Muscle of leg (tissue), 11 donors: ENCODE results near the gene GPC3. TPM values are rescaled to one million over a fixed set of nuclear protein-coding genes. Genes with fewer than 3 reads are reported as not detected.
A peak's percentile ranks its signal among the peaks of the same experiment; 100 is the strongest.

Experiments used
- DNase-seq: peaks from one replicate; pipeline ENCODE4 v3.0.0; 2013
- H3K27ac ChIP-seq: one replicate; pipeline ENCODE4 v1.5.1; 2013; ENCODE audit warnings: mild to moderate bottlenecking, low read length, control low read depth
- H3K27me3 ChIP-seq: one replicate; pipeline ENCODE4 v1.6.1; 2013; ENCODE audit warnings: low read length; ENCODE audit not compliant: control insufficient read depth, insufficient read depth
- H3K36me3 ChIP-seq: one replicate; pipeline ENCODE4 v1.6.1; 2013; ENCODE audit warnings: low read length; ENCODE audit not compliant: control insufficient read depth, insufficient read depth
- H3K4me1 ChIP-seq: one replicate; pipeline ENCODE4 v1.6.1; 2013; ENCODE audit warnings: low read length; ENCODE audit not compliant: control insufficient read depth, insufficient read depth
- H3K4me3 ChIP-seq: one replicate; pipeline ENCODE4 v1.5.1; 2013; ENCODE audit warnings: low read length, control low read depth
- H3K9me3 ChIP-seq: replicated peaks from 2 replicates; pipeline ENCODE4 v1.6.1; 2013; ENCODE audit warnings: low read depth, low read length; ENCODE audit not compliant: control insufficient read depth
- WGBS: methylation state at CpG from one replicate; pipeline ENCODE4 v1.1.5; 2013; ENCODE audit warnings: missing lambda C conversion rate; ENCODE audit not compliant: insufficient coverage; 5-methylcytosine and 5-hydroxymethylcytosine counted together
- polyA plus RNA-seq, 8 donors: library from polyadenylated mRNA; unstranded; fragments of 120-200 nt; gene quantifications; one replicate each; pipeline versions ENCODE4 v1.2.1 to v1.2.3, GENCODE V29; 2013; ENCODE audit warnings: inconsistent platforms in 1 of 8, low replicate concordance in 1 of 8; ENCODE audit not compliant: insufficient read length in 8 of 8, insufficient read depth in 1 of 8
- total RNA-seq: library from RNA; stranded (reverse); fragments of 120-200 nt; gene quantifications from one replicate; pipeline ENCODE4 v1.2.4, GENCODE V29; 2013

The GPC3 gene
- total and polyA plus RNA-seq, 9 donors: 271 to 581 (median 367) TPM

DNA sequence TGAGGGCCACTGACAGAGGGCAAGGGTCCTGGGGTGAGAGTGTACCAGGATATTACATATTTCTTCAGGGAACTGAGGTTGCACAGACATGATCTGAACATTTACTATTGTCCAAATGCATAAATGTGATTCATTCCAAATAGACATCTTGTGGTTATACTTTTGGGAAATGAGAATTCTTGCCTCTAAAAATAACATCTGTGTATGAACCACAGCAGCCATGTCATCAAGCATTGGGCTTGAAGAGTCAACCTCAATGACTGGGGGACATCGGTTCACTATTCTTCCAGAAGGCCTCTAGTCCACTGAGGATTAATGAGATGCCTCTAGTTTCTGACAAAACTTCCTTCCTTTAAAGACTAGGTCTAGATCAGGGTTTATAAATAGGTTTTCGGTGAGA lies 377.0 kb downstream of the GPC3 start:
- no CpG with 5 or more reads among the region's 2 CpGs for WGBS
- peaks cover 9% of the 10 kb centered on the region for H3K4me1 ChIP-seq
- H3K9me3 ChIP-seq: no peaks in the 10 kb centered on the region
- no peaks in the 10 kb centered on the region for H3K36me3 ChIP-seq
- peak; percentile 44 for DNase-seq
- H3K27ac ChIP-seq: no peak overlapping the region
- H3K27me3 ChIP-seq: peaks cover 11% of the 10 kb centered on the region
- no peak overlapping the region for H3K4me3 ChIP-seq

- Histone ChIP-seq H3K9me3 (no peaks in the 10 kb centered on the region), H3K4me3 (no peak overlapping the region), H3K27ac (peak overlapping the region; percentile 45), H3K27me3 (peaks cover 14% of the 10 kb centered on the region), H3K36me3 (no peaks in the 10 kb centered on the region), H3K4me1 (peaks cover 9% of the 10 kb centered on the region)
- 60% methylated on average over 2 of the region's 5 CpGs for WGBS
- DNase-seq: no peak
Observed at GRCh38 chrX:133607419-133608348, 377.7 kb downstream of the GPC3 start.

- WGBS: 60% methylated on average over 1 of the region's 1 CpG
- peaks cover 14% of the 10 kb centered on the region for H3K27me3 ChIP-seq
- DNase-seq: no peak
- H3K36me3 ChIP-seq: no peaks in the 10 kb centered on the region
- H3K4me1 ChIP-seq: peaks cover 9% of the 10 kb centered on the region
- no peak overlapping the region for H3K27ac ChIP-seq
- H3K9me3 ChIP-seq: no peaks in the 10 kb centered on the region
- no peak overlapping the region for H3K4me3 ChIP-seq
Observed at GRCh38 chrX:133606990-133607389, 378.4 kb downstream of the GPC3 start.

DNA sequence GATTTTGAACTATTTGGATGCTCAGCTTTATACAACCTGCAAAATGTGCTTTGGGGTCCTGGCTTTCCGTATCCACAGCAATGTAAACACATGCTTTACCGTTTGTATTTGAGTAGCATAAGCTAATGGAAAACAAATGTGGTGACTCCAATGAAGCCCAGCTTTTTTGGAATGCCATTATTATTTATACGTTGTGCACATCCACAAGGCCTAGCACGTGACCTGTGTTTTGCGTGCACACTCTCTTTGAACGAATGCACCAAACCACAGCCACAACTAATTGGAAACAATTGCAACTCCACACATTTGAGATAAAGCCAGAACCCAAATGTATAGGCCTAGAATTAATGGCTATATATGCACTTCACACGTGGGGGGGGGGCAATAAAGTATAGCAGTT lies 380.6 kb downstream of the GPC3 start:
- peak; percentile 55 for DNase-seq
- WGBS: 20% methylated on average over 1 of the region's 7 CpGs

GRCh38 chrX:133602881-133603280 lies 382.5 kb downstream of the GPC3 start:
- H3K27me3 ChIP-seq: peaks cover 11% of the 10 kb centered on the region
- 87% methylated on average over 1 of the region's 4 CpGs for WGBS
- no peak overlapping the region for H3K4me3 ChIP-seq
- H3K9me3 ChIP-seq: no peaks in the 10 kb centered on the region
- DNase-seq: no peak
- peaks cover 4% of the 10 kb centered on the region for H3K4me1 ChIP-seq
- no peaks in the 10 kb centered on the region for H3K36me3 ChIP-seq
- H3K27ac ChIP-seq: no peak overlapping the region

More for the DNA sequence above, 380.6 kb downstream of the GPC3 start:
- Histone ChIP-seq H3K4me1 (peaks cover 9% of the 10 kb centered on the region), H3K27ac (no peak overlapping the region), H3K9me3 (no peaks in the 10 kb centered on the region), H3K36me3 (no peaks in the 10 kb centered on the region), H3K4me3 (no peak overlapping the region), H3K27me3 (peaks cover 14% of the 10 kb centered on the region)

- DNase-seq: no peak
- WGBS: no CpG with 5 or more reads among the region's 4 CpGs
- Histone ChIP-seq H3K27ac (no peak overlapping the region), H3K4me1 (no peaks in the 10 kb centered on the region), H3K9me3 (no peaks in the 10 kb centered on the region), H3K36me3 (no peaks in the 10 kb centered on the region), H3K27me3 (peaks cover 5% of the 10 kb centered on the region), H3K4me3 (no peak overlapping the region)
Observed at GRCh38 chrX:133601116-133601515, 384.3 kb downstream of the GPC3 start.

- no peak overlapping the region for H3K4me3 ChIP-seq
- H3K27ac ChIP-seq: no peak overlapping the region
- no peak for DNase-seq
- H3K27me3 ChIP-seq: peaks cover 6% of the 10 kb centered on the region
- no CpG with 5 or more reads among the region's 1 CpG for WGBS
- H3K4me1 ChIP-seq: no peaks in the 10 kb centered on the region
- no peaks in the 10 kb centered on the region for H3K36me3 ChIP-seq
- H3K9me3 ChIP-seq: no peaks in the 10 kb centered on the region
Observed at GRCh38 chrX:133600536-133600935, 384.9 kb downstream of the GPC3 start.

DNA sequence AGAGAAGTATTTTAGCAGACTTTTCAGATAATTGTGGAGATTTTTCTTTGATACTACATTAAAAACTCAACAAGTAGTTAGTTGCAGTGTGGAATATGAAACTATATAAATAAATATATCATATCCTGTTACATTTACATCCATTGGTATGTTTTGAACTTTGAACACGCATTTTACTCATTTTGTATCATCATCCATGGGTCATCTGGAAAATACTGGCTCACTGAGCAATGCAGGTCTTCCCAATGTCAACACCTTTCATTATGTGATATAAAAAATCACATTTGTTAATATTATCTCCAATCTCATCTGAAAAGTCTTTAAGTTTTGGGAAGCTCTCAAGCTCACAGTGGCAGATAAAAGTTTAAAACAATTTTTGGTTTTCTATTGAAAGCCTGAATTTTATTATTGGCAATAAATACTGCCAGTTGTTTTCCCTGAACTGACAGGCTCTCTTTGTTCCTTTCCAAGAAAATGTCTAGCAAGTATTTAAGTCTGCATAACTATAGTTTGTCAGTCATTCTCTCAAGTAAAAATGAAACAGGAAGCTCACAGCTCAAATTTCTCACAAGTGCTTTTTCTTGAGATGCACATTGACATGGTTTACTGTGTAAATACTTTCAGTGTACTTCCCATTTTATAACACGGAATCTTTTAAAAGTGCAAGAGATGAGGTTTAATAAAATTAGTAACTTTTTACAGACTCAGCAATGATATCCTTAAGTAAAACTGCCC lies 386.6 kb downstream of the GPC3 start:
- H3K4me1 ChIP-seq: no peaks in the 10 kb centered on the region
- peaks cover 8% of the 10 kb centered on the region for H3K27me3 ChIP-seq
- H3K36me3 ChIP-seq: no peaks in the 10 kb centered on the region
- WGBS: no CpG with 5 or more reads among the region's 2 CpGs
- H3K4me3 ChIP-seq: no peak overlapping the region
- H3K9me3 ChIP-seq: no peaks in the 10 kb centered on the region
- no peak overlapping the region for H3K27ac ChIP-seq
- DNase-seq: peak; percentile 43

DNA sequence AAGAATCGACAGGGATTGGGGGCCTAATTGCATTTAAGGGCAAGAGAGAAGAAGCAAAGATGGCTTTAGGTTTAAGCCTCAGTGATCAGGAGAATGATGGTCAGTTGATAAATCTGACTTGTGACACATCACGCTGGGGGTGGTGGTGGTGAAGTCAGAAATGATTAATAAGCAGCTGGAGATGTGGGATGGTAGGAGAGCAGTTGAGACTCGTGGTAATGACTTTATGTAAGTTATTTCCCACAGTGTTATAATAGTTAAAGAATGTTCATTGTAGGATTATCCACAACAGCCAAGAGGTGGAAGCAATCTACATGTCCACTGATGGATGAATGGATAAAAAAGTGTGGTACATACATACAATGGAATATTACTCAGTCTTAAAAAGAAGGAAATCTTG lies 391.2 kb downstream of the GPC3 start:
- no peak for DNase-seq
- no peak overlapping the region for H3K4me3 ChIP-seq
- 93% methylated on average over 2 of the region's 3 CpGs for WGBS
- H3K27me3 ChIP-seq: peaks cover 12% of the 10 kb centered on the region
- no peak overlapping the region for H3K27ac ChIP-seq
- no peaks in the 10 kb centered on the region for H3K9me3 ChIP-seq
- no peaks in the 10 kb centered on the region for H3K36me3 ChIP-seq
- no peaks in the 10 kb centered on the region for H3K4me1 ChIP-seq

- WGBS: 80% methylated on average over 1 of the region's 5 CpGs
- no peak for DNase-seq
- H3K27ac ChIP-seq: no peak overlapping the region
- peaks cover 13% of the 10 kb centered on the region for H3K27me3 ChIP-seq
- H3K9me3 ChIP-seq: no peaks in the 10 kb centered on the region
- no peak overlapping the region for H3K4me3 ChIP-seq
- H3K4me1 ChIP-seq: no peaks in the 10 kb centered on the region
- H3K36me3 ChIP-seq: no peaks in the 10 kb centered on the region
Observed at GRCh38 chrX:133593531-133593930, 391.9 kb downstream of the GPC3 start.
